Sigmoid colon (tissue), 7 donors: Measurements from ENCODE around the gene RSRP1. TPM values are rescaled to one million over a fixed set of nuclear protein-coding genes. Genes with fewer than 3 reads are reported as not detected.
A peak's percentile ranks its signal among the peaks of the same experiment; 100 is the strongest.

Experiments used
- DNase-seq: peaks from one replicate; pipeline ENCODE4 v3.0.0-alpha.2; 2019
- H3K27ac ChIP-seq, 4 donors: fragments of 200-600 bp; sonication (generic); one replicate each; pipeline ENCODE4 v1.5.1; 2016 to 2019; ENCODE audit warnings: mild to moderate bottlenecking in 1 of 4
- H3K27me3 ChIP-seq, 3 donors: fragments of 200-600 bp; sonication (generic); one replicate each; pipeline ENCODE4 v1.5.1; 2019; ENCODE audit warnings: mild to moderate bottlenecking in 1 of 3
- H3K36me3 ChIP-seq, 4 donors: fragments of 200-600 bp; sonication (generic); one replicate each; pipeline ENCODE4 v1.5.1; 2016 to 2019
- H3K4me1 ChIP-seq, 4 donors: fragments of 200-600 bp; sonication (generic); one replicate each; pipeline ENCODE4 v1.5.1; 2017 to 2019
- H3K4me3 ChIP-seq, 4 donors: fragments of 200-600 bp; sonication (generic); one replicate each; pipeline ENCODE4 v1.5.1; 2017 to 2019; ENCODE audit warnings: mild to moderate bottlenecking in 2 of 4, moderate library complexity in 1 of 4
- H3K9me3 ChIP-seq, 4 donors: fragments of 200-600 bp in 3 of 4; sonication (generic) in 3 of 4; one replicate each; pipeline versions ENCODE4 v1.5.1 to v1.6.1; 2013 to 2019
- EP300 ChIP-seq, 4 donors: sonication (generic); formaldehyde crosslinking; IDR thresholded peaks; one replicate each; pipeline ENCODE4 v1.6.1; 2017; ENCODE audit warnings: antibody characterized with exemption in 4 of 4
- POLR2A ChIP-seq, 2 donors: fragments of 450-650 bp; IDR thresholded peaks; one replicate each; pipeline ENCODE4 v1.6.1; 2016; ENCODE audit warnings: antibody characterized with exemption in 2 of 2, mild to moderate bottlenecking in 2 of 2, moderate library complexity in 2 of 2
- POLR2AphosphoS5 ChIP-seq, 4 donors: sonication (generic); formaldehyde crosslinking; IDR thresholded peaks; one replicate each; pipeline ENCODE4 v1.6.1; 2017; ENCODE audit warnings: antibody characterized with exemption in 4 of 4
- WGBS, 2 donors: extraction: QIAGEN DNeasy Blood & Tissue Kit; methylation state at CpG; one replicate each; pipeline ENCODE4 v1.1.7; 2013; 5-methylcytosine and 5-hydroxymethylcytosine counted together
- intact Hi-C: fragments of 100-400 bp; cut with DNase I; formaldehyde crosslinking; loops from one replicate; pipeline ENCODE4 v1.15.1; 2023
- polyA plus RNA-seq, 3 donors: library from polyadenylated mRNA; stranded (reverse); fragments of 200-250 nt; gene quantifications; one replicate each; pipeline ENCODE4 v1.2.3, GENCODE V29; 2013
- total RNA-seq, 4 donors: library from RNA; depleted of rRNA; stranded (reverse); fragments of >200 nt; gene quantifications; one replicate each; pipeline ENCODE4 v1.1.0, GENCODE V29; 2016
- TF ChIP-seq, protein P1 (sequence below), 4 experiments: fragments of 450-650 bp in 3 of 4; fragments of 200-600 bp in 1 of 4; IDR thresholded peaks; one replicate each; pipeline ENCODE4 v1.5.1; 2016 to 2019; ENCODE audit warnings: antibody characterized with exemption in 4 of 4, mild to moderate bottlenecking in 3 of 4, moderate library complexity in 2 of 4
- donor health status: healthy with polysubstance abuse.
- donor health status: Bipolar disorder and iron deficiency.
- donor health status: healthy.

The RSRP1 gene
- total and polyA plus RNA-seq, 7 donors, result 15.5 to 134 (median 77.1) TPM

DNA sequence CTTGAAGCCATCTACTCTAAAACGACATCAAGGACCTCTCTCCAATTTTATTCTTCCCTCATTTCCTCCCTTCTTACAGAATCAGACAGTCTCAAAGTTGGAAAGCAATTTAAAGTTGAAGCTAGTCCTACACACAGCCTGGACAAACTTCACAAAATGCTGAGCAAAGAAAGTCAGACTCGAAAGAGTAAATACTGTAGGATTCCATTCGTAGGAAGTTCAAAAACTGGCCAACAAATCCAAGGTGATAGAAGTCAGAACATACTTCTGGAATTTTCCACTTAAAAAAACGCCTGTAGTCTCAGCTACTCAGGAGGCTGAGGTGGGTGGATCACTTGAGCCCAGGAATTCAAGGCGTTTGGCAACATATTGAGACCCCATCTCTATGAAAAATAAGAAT is 34.5 kb downstream of the RSRP1 start:
- H3K4me3 ChIP-seq, result no peak overlapping the region
- H3K36me3 ChIP-seq, result no peaks in the 10 kb centered on the region
- H3K27ac ChIP-seq, result no peak overlapping the region
- no peak for DNase-seq
- no peaks in the 10 kb centered on the region for H3K4me1 ChIP-seq
- H3K9me3 ChIP-seq, result no peaks in the 10 kb centered on the region
- H3K27me3 ChIP-seq, result peaks cover 0 to 5% (median 0%) of the 10 kb centered on the region in 3 donors
- TF ChIP-seq POLR2A (IDR thresholded peaks at IDR 0.05) (no peak), EP300 (IDR thresholded peaks at IDR 0.05) (no peak), POLR2AphosphoS5 (IDR thresholded peaks at IDR 0.05) (no peak)
- TF ChIP-seq, protein P1, sequence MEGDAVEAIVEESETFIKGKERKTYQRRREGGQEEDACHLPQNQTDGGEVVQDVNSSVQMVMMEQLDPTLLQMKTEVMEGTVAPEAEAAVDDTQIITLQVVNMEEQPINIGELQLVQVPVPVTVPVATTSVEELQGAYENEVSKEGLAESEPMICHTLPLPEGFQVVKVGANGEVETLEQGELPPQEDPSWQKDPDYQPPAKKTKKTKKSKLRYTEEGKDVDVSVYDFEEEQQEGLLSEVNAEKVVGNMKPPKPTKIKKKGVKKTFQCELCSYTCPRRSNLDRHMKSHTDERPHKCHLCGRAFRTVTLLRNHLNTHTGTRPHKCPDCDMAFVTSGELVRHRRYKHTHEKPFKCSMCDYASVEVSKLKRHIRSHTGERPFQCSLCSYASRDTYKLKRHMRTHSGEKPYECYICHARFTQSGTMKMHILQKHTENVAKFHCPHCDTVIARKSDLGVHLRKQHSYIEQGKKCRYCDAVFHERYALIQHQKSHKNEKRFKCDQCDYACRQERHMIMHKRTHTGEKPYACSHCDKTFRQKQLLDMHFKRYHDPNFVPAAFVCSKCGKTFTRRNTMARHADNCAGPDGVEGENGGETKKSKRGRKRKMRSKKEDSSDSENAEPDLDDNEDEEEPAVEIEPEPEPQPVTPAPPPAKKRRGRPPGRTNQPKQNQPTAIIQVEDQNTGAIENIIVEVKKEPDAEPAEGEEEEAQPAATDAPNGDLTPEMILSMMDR (IDR thresholded peaks at IDR 0.05), result no peak
- intact Hi-C loops, result no loop called here
- WGBS, 2 donors, result 81 to 82% methylated on average over 5 of the region's 5 CpGs

DNA sequence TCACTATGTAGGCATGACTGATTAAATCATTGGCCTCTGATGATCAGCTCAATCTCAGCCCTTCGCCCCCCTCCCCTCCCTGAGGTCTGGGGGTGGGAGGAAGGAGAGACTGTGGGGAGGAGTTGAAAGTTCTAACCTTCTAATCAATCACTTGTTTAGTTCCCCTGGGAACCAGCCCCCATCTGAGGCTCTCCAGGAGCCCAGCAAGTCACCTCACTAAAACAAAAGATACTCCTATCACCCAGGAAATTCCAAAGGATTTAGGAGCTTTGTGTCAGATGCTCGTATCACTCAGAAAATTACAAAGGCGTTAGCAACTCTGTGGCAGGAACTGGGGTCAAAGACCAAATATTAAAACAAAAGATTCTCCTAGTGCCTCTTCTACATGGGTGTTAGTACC is 36.5 kb downstream of the RSRP1 start:
- intact Hi-C loops, result no loop called here
- DNase-seq, result no peak
- Histone ChIP-seq H3K27ac (no peak overlapping the region), H3K4me1 (no peaks in the 10 kb centered on the region), H3K9me3 (no peaks in the 10 kb centered on the region), H3K27me3 (peaks cover 0 to 5% (median 0%) of the 10 kb centered on the region in 3 donors), H3K36me3 (no peaks in the 10 kb centered on the region), H3K4me3 (no peak overlapping the region)
- no peak for TF ChIP-seq EP300 (IDR thresholded peaks at IDR 0.05)
- TF ChIP-seq POLR2AphosphoS5 (IDR thresholded peaks at IDR 0.05), result no peak
- TF ChIP-seq, protein P1 (IDR thresholded peaks at IDR 0.05), result no peak
- TF ChIP-seq POLR2A (IDR thresholded peaks at IDR 0.05), result no peak
- 51 to 66% methylated on average over 3 of the region's 3 CpGs for WGBS, 2 donors

DNA sequence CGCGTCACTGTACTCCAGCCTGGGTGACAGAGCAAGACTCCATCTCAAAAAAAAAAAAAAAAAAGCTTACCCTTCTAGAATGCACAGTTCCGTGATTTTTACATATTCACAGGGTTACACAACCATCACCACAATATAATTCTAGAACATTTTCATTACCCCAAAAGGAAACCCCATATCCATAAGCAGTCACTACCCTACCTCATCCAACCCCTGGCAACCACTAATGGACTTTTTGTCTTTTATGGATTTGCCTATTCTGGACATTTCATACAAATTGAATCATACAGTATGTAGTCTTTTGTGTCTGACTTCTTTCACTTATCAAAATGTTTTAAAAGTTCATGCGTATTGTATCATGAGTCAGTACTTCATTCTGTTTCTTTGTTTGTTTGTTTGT is 37.7 kb downstream of the RSRP1 start:
- intact Hi-C loops, result loop anchor here (10.0 kb wide), 1 partner anchor 275 kb away; the partner anchor contains the start of gene RUNX3

DNA sequence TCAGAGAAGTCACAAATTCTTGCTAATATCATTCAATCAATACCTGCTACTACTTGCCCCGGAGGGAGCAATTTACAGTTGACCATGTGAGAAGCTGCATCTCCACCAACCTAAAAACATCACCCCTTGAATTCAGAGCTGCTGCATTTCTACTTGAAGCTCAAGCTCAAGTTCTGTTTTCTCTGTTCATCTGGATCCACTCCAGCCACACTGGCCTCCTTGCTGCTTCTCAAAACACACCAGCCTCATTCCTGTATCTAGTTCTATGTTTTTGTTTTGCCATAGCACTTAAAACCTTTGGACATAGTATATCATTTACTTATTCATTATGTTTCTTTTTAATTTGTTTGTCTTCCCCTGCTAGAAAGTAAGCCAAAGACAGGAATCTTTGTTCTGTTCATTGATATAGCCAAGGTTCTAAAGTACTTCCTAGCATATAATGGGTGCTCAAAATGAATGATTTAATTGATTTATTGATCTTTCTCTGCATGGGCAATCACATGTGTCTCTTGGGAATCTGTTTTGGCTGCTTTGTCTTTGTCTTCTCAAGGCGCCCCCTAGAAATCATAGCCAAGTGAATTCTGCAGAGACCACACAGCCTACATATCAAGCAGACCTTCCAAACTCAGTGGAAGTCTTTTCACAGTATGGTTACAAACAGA is 38.6 kb downstream of the RSRP1 start:
- whole genome bisulfite sequencing, 2 donors, result 17 to 68% methylated on average over 2 of the region's 2 CpGs
- intact Hi-C loops, result loop anchor here (10.0 kb wide), 1 partner anchor 274 kb away; the partner anchor contains the start of gene RUNX3
- H3K4me3 ChIP-seq, result no peak overlapping the region

More for the DNA sequence above, 37.7 kb downstream of the RSRP1 start:
- DNase-seq, result peak; percentile 2
- TF ChIP-seq POLR2AphosphoS5 (IDR thresholded peaks at IDR 0.05) (no peak), POLR2A (IDR thresholded peaks at IDR 0.05) (no peak), EP300 (IDR thresholded peaks at IDR 0.05) (no peak)
- TF ChIP-seq, protein P1 (IDR thresholded peaks at IDR 0.05), result no peak
- Histone ChIP-seq H3K36me3 (no peaks in the 10 kb centered on the region), H3K27ac (no peak overlapping the region), H3K4me3 (no peak overlapping the region), H3K27me3 (peaks cover 0 to 5% (median 0%) of the 10 kb centered on the region in 3 donors), H3K4me1 (peaks cover 0 to 5% (median 0%) of the 10 kb centered on the region in 4 donors), H3K9me3 (no peaks in the 10 kb centered on the region)
- 93 to 94% methylated on average over 4 of the region's 4 CpGs for WGBS, 2 donors

DNA sequence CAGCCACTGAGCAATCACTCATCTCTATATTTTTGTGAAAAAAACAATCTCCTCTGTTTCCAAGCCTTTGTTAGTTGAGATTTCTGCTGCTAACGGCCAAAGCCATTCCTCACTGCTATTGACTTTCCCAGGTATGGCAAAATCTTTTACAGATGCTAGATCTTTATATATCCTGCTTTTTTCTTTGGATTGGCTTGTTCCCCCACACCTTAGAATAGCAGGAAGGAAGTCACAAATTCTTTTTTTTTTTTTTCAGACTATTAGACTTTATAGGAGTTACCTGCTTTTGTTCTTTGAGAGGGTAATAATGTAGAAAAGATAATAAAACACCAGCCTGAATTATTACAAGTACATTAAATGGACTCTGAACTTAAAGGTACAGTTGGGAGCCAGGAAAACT is 39.2 kb downstream of the RSRP1 start:
- H3K9me3 ChIP-seq, result no peaks in the 10 kb centered on the region
- no peak overlapping the region for H3K27ac ChIP-seq
- H3K4me3 ChIP-seq, result no peak overlapping the region
- DNase-seq, result no peak
- 21 to 56% methylated on average over 1 of the region's 1 CpG for WGBS, 2 donors
- intact Hi-C loops, result loop anchor here (10.0 kb wide), 1 partner anchor 273 kb away; the partner anchor contains the start of gene RUNX3
- TF ChIP-seq, protein P1 (IDR thresholded peaks at IDR 0.05), result no peak
- TF ChIP-seq POLR2A (IDR thresholded peaks at IDR 0.05) (no peak), EP300 (IDR thresholded peaks at IDR 0.05) (no peak)
- peaks cover 0 to 5% (median 0%) of the 10 kb centered on the region in 4 donors for H3K4me1 ChIP-seq
- no peaks in the 10 kb centered on the region for H3K36me3 ChIP-seq
- H3K27me3 ChIP-seq, result peaks cover 0 to 5% (median 0%) of the 10 kb centered on the region in 3 donors

More for the DNA sequence above, 38.6 kb downstream of the RSRP1 start:
- Histone ChIP-seq H3K9me3 (no peaks in the 10 kb centered on the region), H3K36me3 (no peaks in the 10 kb centered on the region), H3K27me3 (peaks cover 0 to 5% (median 0%) of the 10 kb centered on the region in 3 donors), H3K4me1 (peaks cover 0 to 5% (median 0%) of the 10 kb centered on the region in 4 donors), H3K27ac (no peak overlapping the region)
- DNase-seq, result peak; percentile 1
- TF ChIP-seq POLR2AphosphoS5 (IDR thresholded peaks at IDR 0.05) (no peak), POLR2A (IDR thresholded peaks at IDR 0.05) (no peak)
